H9 (cell line): ENCODE data around the gene DGKD. TPM values are rescaled to one million over a fixed set of nuclear protein-coding genes. Genes with fewer than 3 reads are reported as not detected.

Experiments used
- DNase-seq: peaks from one replicate; pipeline ENCODE4 v3.0.0-alpha.2; 2017
- H2AFZ ChIP-seq: one replicate; pipeline ENCODE4 v1.6.1; 2013; ENCODE audit warnings: mild to moderate bottlenecking, low read length, control low read depth, moderate library complexity
- H2AK5ac ChIP-seq: 2 replicates; pipeline ENCODE4 v1.6.1; 2013; ENCODE audit warnings: low read length, control low read depth, mixed read lengths; ENCODE audit not compliant: insufficient read length
- H2BK120ac ChIP-seq: one replicate; pipeline ENCODE4 v1.6.1; 2013; ENCODE audit warnings: low read depth, mild to moderate bottlenecking, low read length, control low read depth, inconsistent platforms; ENCODE audit not compliant: poor library complexity, severe bottlenecking
- H2BK12ac ChIP-seq: 2 replicates; pipeline ENCODE4 v1.6.1; 2013; ENCODE audit warnings: low read length, control low read depth, mixed read lengths, low read depth; ENCODE audit not compliant: insufficient read length
- H2BK15ac ChIP-seq: 2 replicates; pipeline ENCODE4 v1.6.1; 2013; ENCODE audit warnings: low read depth, low read length, control low read depth
- H2BK20ac ChIP-seq: one replicate; pipeline ENCODE4 v1.6.1; 2013; ENCODE audit warnings: low read depth, mild to moderate bottlenecking, low read length, control low read depth, inconsistent platforms; ENCODE audit not compliant: poor library complexity, severe bottlenecking
- H2BK5ac ChIP-seq: 2 replicates; pipeline ENCODE4 v1.6.1; 2013; ENCODE audit warnings: low read length, control low read depth, mixed read lengths; ENCODE audit not compliant: insufficient read length
- H3K14ac ChIP-seq: 2 replicates; pipeline ENCODE4 v1.6.1; 2013; ENCODE audit warnings: low read length, control low read depth; ENCODE audit not compliant: insufficient read depth
- H3K18ac ChIP-seq: 2 replicates; pipeline ENCODE4 v1.6.1; 2013; ENCODE audit warnings: low read depth, mild to moderate bottlenecking, mixed read lengths, low read length, control low read depth; ENCODE audit not compliant: insufficient read length
- H3K23ac ChIP-seq: 2 replicates; pipeline ENCODE4 v1.6.1; 2013; ENCODE audit warnings: low read length, control low read depth, mixed read lengths, low read depth; ENCODE audit not compliant: insufficient read length
- H3K23me2 ChIP-seq: 2 replicates; pipeline ENCODE4 v1.6.1; 2013; ENCODE audit warnings: low read depth, mild to moderate bottlenecking, mixed read lengths, low read length, control low read depth; ENCODE audit not compliant: insufficient read length, poor library complexity, severe bottlenecking
- H3K27ac ChIP-seq: 2 replicates; pipeline ENCODE4 v1.5.1; 2013; ENCODE audit warnings: low read length, control low read depth, mixed read lengths, low read depth; ENCODE audit not compliant: insufficient read length
- H3K27me3 ChIP-seq: 2 replicates; pipeline ENCODE4 v1.6.1; 2013; ENCODE audit warnings: low read length, control low read depth, inconsistent platforms; ENCODE audit not compliant: insufficient read depth
- H3K4ac ChIP-seq: 2 replicates; pipeline ENCODE4 v1.6.1; 2013; ENCODE audit warnings: low read depth, mild to moderate bottlenecking, control low read depth, inconsistent platforms, low read length, moderate library complexity
- H3K4me1 ChIP-seq: 2 replicates; pipeline ENCODE4 v1.6.1; 2013; ENCODE audit warnings: low read length, control low read depth, inconsistent platforms; ENCODE audit not compliant: insufficient read depth
- H3K4me2 ChIP-seq: 2 replicates; pipeline ENCODE4 v1.6.1; 2013; ENCODE audit warnings: low read length, control low read depth, mixed read lengths; ENCODE audit not compliant: insufficient read length, insufficient read depth
- H3K56ac ChIP-seq: 2 replicates; pipeline ENCODE4 v1.6.1; 2013; ENCODE audit warnings: low read depth, mild to moderate bottlenecking, mixed read lengths, low read length, control low read depth; ENCODE audit not compliant: insufficient read length
- H3K79me1 ChIP-seq: 2 replicates; pipeline ENCODE4 v1.6.1; 2013; ENCODE audit warnings: low read depth, mild to moderate bottlenecking, moderate library complexity, low read length, control low read depth, inconsistent platforms; ENCODE audit not compliant: insufficient read depth, poor library complexity, severe bottlenecking
- H3K79me2 ChIP-seq: 2 replicates; pipeline ENCODE4 v1.6.1; 2013; ENCODE audit warnings: low read length, control low read depth, inconsistent platforms; ENCODE audit not compliant: insufficient read depth
- H3K9ac ChIP-seq: 2 replicates; pipeline ENCODE4 v1.6.1; 2013; ENCODE audit warnings: low read length, control low read depth, mixed read lengths; ENCODE audit not compliant: insufficient read length; ENCODE audit errors: extremely low read depth
- H3K9me3 ChIP-seq: one replicate; pipeline ENCODE4 v1.6.1; 2013; ENCODE audit warnings: low read depth, low read length, inconsistent platforms; ENCODE audit not compliant: control insufficient read depth
- H3T11ph ChIP-seq: one replicate; pipeline ENCODE4 v1.6.1; 2013; ENCODE audit warnings: mild to moderate bottlenecking, low read length, control low read depth, inconsistent platforms
- H4K20me1 ChIP-seq: one replicate; pipeline ENCODE4 v1.6.1; 2013; ENCODE audit not compliant: control insufficient read depth, insufficient read length, insufficient read depth
- H4K5ac ChIP-seq: 2 replicates; pipeline ENCODE4 v1.6.1; 2013; ENCODE audit warnings: low read depth, mild to moderate bottlenecking, mixed read lengths, low read length, control low read depth; ENCODE audit not compliant: insufficient read length
- H4K8ac ChIP-seq: replicated peaks from 2 replicates; pipeline ENCODE4 v1.6.1; 2013; ENCODE audit warnings: low read length, control low read depth, mixed read lengths, low read depth; ENCODE audit not compliant: insufficient read length
- H4K91ac ChIP-seq: 2 replicates; pipeline ENCODE4 v1.6.1; 2013; ENCODE audit warnings: low read depth, mild to moderate bottlenecking, moderate library complexity, mixed read lengths, low read length, control low read depth; ENCODE audit not compliant: insufficient read length
- H3K27ac Mint-ChIP-seq, 3 experiments: 2 replicates in 2 of 3; 3 replicates in 1 of 3; pipeline ENCODE4 v1.8.0; 2020 to 2021; ENCODE audit warnings: mixed read lengths in 3 of 3, mild to moderate bottlenecking in 1 of 3, moderate library complexity in 1 of 3
- H3K27me3 Mint-ChIP-seq: 2 replicates; pipeline ENCODE4 v1.8.0; 2021; ENCODE audit warnings: low read depth, mild to moderate bottlenecking, moderate library complexity, mixed read lengths
- H3K36me3 Mint-ChIP-seq, 3 experiments: 2 replicates in 2 of 3; 3 replicates in 1 of 3; pipeline ENCODE4 v1.8.0; 2020 to 2021; ENCODE audit warnings: low read depth in 3 of 3, mixed read lengths in 3 of 3; ENCODE audit not compliant: insufficient read depth in 1 of 3
- H3K4me1 Mint-ChIP-seq, 2 experiments: 2 replicates each; pipeline ENCODE4 v1.8.0; 2020; ENCODE audit warnings: mixed read lengths in 2 of 2
- H3K4me3 Mint-ChIP-seq, 2 experiments: 2 replicates in 1 of 2; 3 replicates in 1 of 2; pipeline ENCODE4 v1.8.0; 2020 to 2021; ENCODE audit warnings: mild to moderate bottlenecking in 2 of 2, mixed read lengths in 2 of 2, moderate library complexity in 1 of 2
- H3K9me3 Mint-ChIP-seq, 2 experiments: 2 replicates in 1 of 2; 3 replicates in 1 of 2; pipeline ENCODE4 v1.8.0; 2020; ENCODE audit warnings: mild to moderate bottlenecking in 2 of 2, mixed read lengths in 2 of 2, moderate library complexity in 1 of 2
- WGBS: extraction: QIAGEN DNeasy Blood & Tissue Kit; methylation state at CpG from one replicate; pipeline ENCODE4 v1.1.7; 2013; ENCODE audit warnings: missing lambda C conversion rate, low lambda C conversion rate, mixed read lengths; ENCODE audit not compliant: insufficient read length; ENCODE audit errors: extremely low coverage; 5-methylcytosine and 5-hydroxymethylcytosine counted together
- total RNA-seq: library from RNA; stranded (reverse); gene quantifications from 2 replicates; pipeline ENCODE4 v1.2.1, GENCODE V29; 2021
- TF ChIP-seq, protein P1 (sequence below): fragments of 200-600 bp; sonication (generic); conservative IDR thresholded peaks from 3 replicates; pipeline ENCODE4 v1.8.0; 2021; ENCODE audit warnings: antibody characterized with exemption, mild to moderate bottlenecking

The DGKD gene
- total RNA-seq, 1 experiment from 2014 or later: 20.7 TPM

DNA sequence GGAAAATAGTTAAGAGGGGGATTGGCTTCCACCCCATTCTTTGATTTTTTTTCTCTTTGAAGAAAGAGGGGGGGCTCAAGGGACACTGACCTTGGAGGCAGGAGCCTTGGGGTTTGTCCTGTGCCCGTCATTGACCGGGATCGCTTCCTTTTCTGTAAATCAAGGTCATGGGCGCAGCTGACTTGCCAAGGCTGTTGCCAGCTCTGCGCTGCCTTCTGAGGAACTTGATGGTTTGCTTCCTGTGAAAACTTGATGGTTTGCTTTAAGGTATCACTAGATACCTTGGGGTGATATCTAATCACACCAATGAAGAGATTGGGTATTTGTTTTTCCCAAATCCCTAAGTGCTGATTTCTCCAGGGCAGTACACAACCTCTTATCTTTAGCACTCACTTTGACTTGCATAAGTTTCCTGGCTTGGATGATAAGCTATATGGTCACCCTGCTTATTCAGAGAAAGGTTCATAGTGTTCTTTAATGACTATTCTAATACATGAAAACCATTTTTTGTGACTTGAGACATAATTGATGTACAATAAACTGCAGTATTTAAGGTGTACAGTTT lies 56.0 kb downstream of the DGKD start:
- Histone ChIP-seq H3K18ac (no peak overlapping the region), H3T11ph (no peak overlapping the region), H3K4me2 (no peak overlapping the region), H3K23me2 (no peaks in the 10 kb centered on the region), H4K5ac (no peak overlapping the region), H3K4me1 (no peaks in the 10 kb centered on the region), H3K4ac (no peak overlapping the region), H2BK5ac (no peak overlapping the region), H2BK20ac (no peak overlapping the region), H3K79me2 (no peaks in the 10 kb centered on the region), H2BK12ac (no peak overlapping the region), H3K56ac (no peak overlapping the region), H3K9me3 (no peaks in the 10 kb centered on the region), H4K91ac (no peak overlapping the region), H3K27ac (no peak overlapping the region), H4K8ac (no peak overlapping the region), H3K27me3 (no peaks in the 10 kb centered on the region), H2BK120ac (no peak overlapping the region), H4K20me1 (no peaks in the 10 kb centered on the region), H3K79me1 (no peaks in the 10 kb centered on the region), H3K9ac (no peak overlapping the region), H3K14ac (no peak overlapping the region), H2AFZ (no peak overlapping the region), H2BK15ac (no peak overlapping the region), H2AK5ac (no peak overlapping the region), H3K23ac (no peak overlapping the region)
- DNase-seq: no peak
- Mint-ChIP-seq H3K27ac (no peak overlapping the region), H3K4me1 (no peaks in the 10 kb centered on the region), H3K9me3 (peaks cover 16 to 23% of the 10 kb centered on the region in 2 experiments), H3K36me3 (peaks cover 19 to 21% (median 20%) of the 10 kb centered on the region in 3 experiments), H3K4me3 (no peak overlapping the region), H3K27me3 (no peaks in the 10 kb centered on the region)
- TF ChIP-seq, protein P1, sequence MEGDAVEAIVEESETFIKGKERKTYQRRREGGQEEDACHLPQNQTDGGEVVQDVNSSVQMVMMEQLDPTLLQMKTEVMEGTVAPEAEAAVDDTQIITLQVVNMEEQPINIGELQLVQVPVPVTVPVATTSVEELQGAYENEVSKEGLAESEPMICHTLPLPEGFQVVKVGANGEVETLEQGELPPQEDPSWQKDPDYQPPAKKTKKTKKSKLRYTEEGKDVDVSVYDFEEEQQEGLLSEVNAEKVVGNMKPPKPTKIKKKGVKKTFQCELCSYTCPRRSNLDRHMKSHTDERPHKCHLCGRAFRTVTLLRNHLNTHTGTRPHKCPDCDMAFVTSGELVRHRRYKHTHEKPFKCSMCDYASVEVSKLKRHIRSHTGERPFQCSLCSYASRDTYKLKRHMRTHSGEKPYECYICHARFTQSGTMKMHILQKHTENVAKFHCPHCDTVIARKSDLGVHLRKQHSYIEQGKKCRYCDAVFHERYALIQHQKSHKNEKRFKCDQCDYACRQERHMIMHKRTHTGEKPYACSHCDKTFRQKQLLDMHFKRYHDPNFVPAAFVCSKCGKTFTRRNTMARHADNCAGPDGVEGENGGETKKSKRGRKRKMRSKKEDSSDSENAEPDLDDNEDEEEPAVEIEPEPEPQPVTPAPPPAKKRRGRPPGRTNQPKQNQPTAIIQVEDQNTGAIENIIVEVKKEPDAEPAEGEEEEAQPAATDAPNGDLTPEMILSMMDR: no peak
- WGBS: no CpG with 5 or more reads among the region's 5 CpGs
